ACC112 (cell line): ENCODE measurements around the gene FAM32A.

Experiments
- H2AFZ ChIP-seq: fragments of 200-600 bp; sonication (generic); one replicate; pipeline ENCODE4 v1.6.0; 2017; ENCODE audit warnings: antibody characterized with exemption, low read length; ENCODE audit not compliant: unreplicated experiment
- H3K27ac ChIP-seq: fragments of 200-600 bp; sonication (generic); 2 replicates; pipeline ENCODE4 v1.5.1; 2014; ENCODE audit warnings: low read depth, mild to moderate bottlenecking, antibody characterized with exemption, low read length, moderate library complexity
- H3K27me3 ChIP-seq: fragments of 200-600 bp; sonication (generic); 2 replicates; pipeline ENCODE4 v1.6.1; 2014; ENCODE audit warnings: mild to moderate bottlenecking, antibody characterized with exemption, low read length, moderate library complexity, mixed read lengths; ENCODE audit not compliant: insufficient read depth
- H3K36me3 ChIP-seq: fragments of 200-600 bp; sonication (generic); 2 replicates; pipeline ENCODE4 v1.6.1; 2016; ENCODE audit warnings: mild to moderate bottlenecking, antibody characterized with exemption, low read length, moderate library complexity, mixed read lengths; ENCODE audit not compliant: insufficient read depth
- H3K4me1 ChIP-seq: fragments of 200-600 bp; sonication (generic); one replicate; pipeline ENCODE4 v1.6.1; 2016; ENCODE audit warnings: low read length, mixed read lengths; ENCODE audit not compliant: insufficient read depth, unreplicated experiment, control insufficient read depth
- H3K4me3 ChIP-seq: fragments of 200-600 bp; sonication (generic); 2 replicates; pipeline ENCODE4 v1.5.1; 2014; ENCODE audit warnings: mild to moderate bottlenecking, low read depth, low read length
- H3K79me2 ChIP-seq: fragments of 200-600 bp; sonication (generic); one replicate; pipeline ENCODE4 v1.6.0; 2016; ENCODE audit warnings: low read length; ENCODE audit not compliant: control insufficient read depth, unreplicated experiment, insufficient read depth

Gene FAM32A

DNA sequence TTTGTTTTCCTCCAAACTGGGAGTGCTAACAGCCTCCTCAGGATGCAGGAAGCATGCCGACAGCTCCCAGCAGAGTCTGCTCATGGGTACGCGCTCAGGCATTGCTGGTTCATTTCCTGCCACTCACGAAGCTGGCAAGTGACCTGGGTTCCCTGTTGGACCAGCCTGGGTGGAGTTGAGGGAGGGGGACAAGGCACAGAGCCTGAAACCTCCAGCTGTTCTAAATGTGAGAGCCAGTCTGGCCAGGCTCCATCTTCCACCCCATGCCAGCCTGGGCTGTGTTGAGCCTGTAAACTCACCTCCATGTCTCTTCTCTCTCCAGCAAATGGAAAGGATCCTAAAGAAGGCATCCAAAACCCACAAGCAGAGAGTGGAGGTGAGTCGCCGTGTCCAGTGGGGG is 5.0 kb downstream of the FAM32A start:
- Histone ChIP-seq H3K4me1 (no peaks in the 10 kb centered on the region), H3K27me3 (no peaks in the 10 kb centered on the region), H3K27ac (no peak overlapping the region), H2AFZ (no peak overlapping the region), H3K36me3 (0 out of 2 replicates have a peak, but pooled peaks cover 5% of the 10 kb centered on the region), H3K79me2 (peaks cover 26% of the 10 kb centered on the region), H3K4me3 (no peak overlapping the region)

DNA sequence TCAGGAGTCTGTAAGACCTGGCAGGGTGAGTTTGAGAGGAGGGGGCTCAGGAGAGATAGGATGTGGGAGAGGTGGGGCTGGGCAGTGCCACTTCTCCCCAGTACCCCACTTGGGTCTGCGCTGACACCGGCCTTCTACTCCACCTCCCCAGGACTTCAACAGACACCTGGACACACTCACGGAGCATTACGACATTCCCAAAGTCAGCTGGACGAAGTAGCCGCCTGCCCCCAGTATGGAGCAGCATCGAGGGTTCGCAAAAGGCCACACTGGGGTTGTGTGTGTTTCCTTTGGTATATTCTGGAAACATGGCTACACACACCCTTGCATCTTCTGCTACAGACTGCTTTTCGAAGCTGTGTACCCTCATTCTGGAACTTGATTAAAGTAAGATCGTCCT is 5.5 kb downstream of the FAM32A start:
- H3K36me3 ChIP-seq, result 0 out of 2 replicates have a peak, but pooled peaks cover 5% of the 10 kb centered on the region
- H3K4me1 ChIP-seq, result peaks cover under 1% of the 10 kb centered on the region
- peaks cover 21% of the 10 kb centered on the region for H3K79me2 ChIP-seq
- no peak overlapping the region for H3K27ac ChIP-seq
- no peak overlapping the region for H2AFZ ChIP-seq
- H3K27me3 ChIP-seq, result no peaks in the 10 kb centered on the region
- no peak overlapping the region for H3K4me3 ChIP-seq

DNA sequence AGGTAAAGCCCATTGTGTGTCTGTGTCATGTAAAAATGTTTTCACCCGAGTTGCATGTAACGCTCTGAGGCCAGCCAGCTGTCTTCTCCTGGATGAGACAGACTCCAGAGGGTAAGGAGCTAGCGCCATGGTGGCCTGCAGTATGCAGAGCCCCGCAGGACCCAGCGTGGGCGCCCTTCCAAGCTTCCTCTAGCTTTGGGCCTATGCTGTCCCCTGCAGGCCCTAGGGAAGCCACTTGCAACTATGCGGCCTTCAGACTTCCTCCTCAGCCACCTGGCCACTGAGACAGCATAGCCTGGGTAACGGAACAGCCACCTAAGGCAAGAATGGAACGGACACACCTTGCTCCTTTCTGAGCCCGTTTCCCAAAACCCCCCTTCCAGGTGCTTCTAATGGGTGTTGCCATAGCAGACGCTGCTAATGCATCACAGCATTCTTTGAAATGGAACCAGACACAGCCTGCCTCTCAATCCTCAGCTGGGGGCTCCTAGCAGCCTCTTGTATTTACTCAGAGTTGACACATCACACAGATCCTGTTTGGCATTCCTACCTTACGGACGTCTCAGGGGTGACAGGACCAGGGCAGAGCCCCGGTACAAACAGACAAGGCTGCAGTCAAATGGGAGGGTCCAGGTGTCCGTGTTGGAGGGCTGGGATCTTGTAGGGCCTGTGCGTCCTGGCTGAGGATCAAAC is 6.2 kb downstream of the FAM32A start:
- no peak overlapping the region for H2AFZ ChIP-seq
- 0 out of 2 replicates have a peak, but pooled peaks cover 5% of the 10 kb centered on the region for H3K36me3 ChIP-seq
- H3K79me2 ChIP-seq, result peaks cover 15% of the 10 kb centered on the region
- H3K27me3 ChIP-seq, result no peaks in the 10 kb centered on the region
- no peak overlapping the region for H3K4me3 ChIP-seq
- H3K4me1 ChIP-seq, result peaks cover 7% of the 10 kb centered on the region
- no peak overlapping the region for H3K27ac ChIP-seq

DNA sequence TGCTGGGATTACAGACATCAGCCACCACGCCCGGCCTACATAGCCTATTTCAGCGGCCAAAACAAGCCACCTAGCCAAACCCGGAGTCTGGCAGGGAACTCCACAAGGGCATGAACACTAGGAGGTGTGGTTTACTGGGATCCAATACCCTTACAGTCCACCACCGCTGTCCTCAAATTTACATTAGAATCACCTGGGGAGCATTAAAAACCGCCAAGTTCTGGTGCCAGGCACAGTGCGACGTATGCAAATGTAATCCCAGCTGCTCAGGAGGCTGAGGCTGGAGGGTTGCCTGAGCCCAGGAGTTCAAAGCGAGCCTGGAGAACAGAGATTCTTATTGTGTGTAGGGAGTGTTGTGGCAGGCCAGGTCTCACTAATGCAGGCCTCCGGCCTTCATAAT is 8.3 kb downstream of the FAM32A start:
- no peak overlapping the region for H3K27ac ChIP-seq
- H3K4me3 ChIP-seq, result no peak overlapping the region
- peaks cover 12% of the 10 kb centered on the region for H3K4me1 ChIP-seq
- H3K79me2 ChIP-seq, result peaks cover 9% of the 10 kb centered on the region
- no peaks in the 10 kb centered on the region for H3K36me3 ChIP-seq
- H3K27me3 ChIP-seq, result no peaks in the 10 kb centered on the region
- no peak overlapping the region for H2AFZ ChIP-seq

DNA sequence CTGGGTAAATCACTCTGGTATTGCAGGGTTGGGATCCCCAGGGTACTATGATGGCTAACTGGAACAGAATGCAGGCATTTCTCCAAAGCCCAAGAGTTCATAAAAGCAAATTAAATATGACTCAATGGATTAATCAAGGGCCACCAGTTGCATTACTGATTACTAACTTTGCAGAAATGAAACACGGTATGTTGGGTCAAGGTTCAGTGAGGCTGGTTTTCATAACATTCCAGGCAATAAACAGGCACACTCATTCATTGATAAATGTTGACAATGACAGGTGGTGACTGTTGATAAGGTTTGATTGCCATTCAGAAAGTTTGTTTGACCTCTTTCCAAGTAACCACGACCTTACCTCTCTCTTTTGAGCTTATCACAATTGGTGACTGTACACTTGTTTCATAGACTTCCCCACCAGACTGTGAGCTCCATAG is 12.0 kb downstream of the FAM32A start:
- Histone ChIP-seq H3K27me3 (no peaks in the 10 kb centered on the region), H3K4me1 (peaks cover 24% of the 10 kb centered on the region), H3K79me2 (peaks cover 41% of the 10 kb centered on the region), H3K4me3 (peak overlapping the region; percentile 91), H3K36me3 (no peaks in the 10 kb centered on the region), H2AFZ (no peak overlapping the region), H3K27ac (peak overlapping the region; percentile 95)

DNA sequence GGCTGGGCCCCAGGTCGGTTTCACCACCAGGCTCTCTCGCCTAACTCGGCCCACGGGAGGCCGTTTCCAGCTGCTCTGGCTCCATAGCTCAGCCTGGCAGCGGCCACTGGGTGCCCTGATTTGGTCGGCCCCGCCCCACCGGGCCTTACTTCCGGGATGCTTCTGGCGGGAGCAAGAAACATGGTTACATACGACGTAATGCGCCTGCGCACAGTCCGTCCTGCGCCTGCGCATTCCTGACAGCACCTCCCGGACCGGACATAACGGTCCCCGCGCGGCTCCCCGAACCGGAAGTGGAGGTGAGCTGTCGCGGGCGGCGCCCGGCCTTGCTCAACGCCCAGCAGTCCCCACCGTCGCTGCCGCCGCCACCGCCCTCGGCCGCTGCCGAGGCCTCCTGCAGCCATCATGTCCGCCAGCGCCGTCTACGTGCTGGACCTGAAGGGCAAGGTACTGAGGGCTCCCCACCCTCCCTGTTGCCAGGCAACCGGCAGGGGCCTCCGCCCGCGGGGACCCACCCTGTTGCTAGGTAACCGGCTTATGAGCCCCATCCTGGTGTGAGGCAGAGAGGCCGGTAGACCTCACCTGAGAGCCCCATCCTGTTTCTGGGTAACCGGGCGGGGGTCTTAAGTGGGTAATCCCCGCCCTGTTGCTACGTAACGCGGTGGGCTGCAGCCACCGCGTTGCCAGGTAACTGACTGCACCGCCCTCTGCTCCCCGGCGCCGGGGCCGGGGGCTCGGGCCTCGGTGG is 12.6 kb downstream of the FAM32A start, which contains the start of gene AP1M1:
Gene AP1M1 (plus strand): TSS at position 290 of the 748 bp plus-strand sequence. CDS start 116 bp downstream, at position 406.
- Histone ChIP-seq H2AFZ (peak within 1 kb of the TSS; percentile 6), H3K27ac (peak within 1 kb of the TSS; percentile 95), H3K4me3 (peak within 1 kb of the TSS; percentile 91), H3K79me2 (peaks cover 47% of the 10 kb centered on the region), H3K4me1 (peaks cover 24% of the 10 kb centered on the region), H3K27me3 (no peaks in the 10 kb centered on the region), H3K36me3 (no peaks in the 10 kb centered on the region)

DNA sequence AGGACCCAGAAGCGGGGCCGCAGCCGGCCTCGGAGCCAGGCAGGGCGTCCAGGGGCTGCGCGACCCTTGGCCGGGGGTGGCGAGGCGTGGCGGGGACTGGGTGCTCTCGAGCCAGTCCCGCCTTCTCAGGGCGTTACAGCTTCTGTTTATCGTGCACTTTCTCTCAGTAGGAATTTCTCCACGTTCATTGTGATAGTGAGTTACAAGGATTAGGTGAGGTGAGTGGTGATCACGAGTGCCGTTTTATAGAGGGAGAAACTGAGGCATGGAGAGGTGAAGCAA is 13.1 kb downstream of the FAM32A start:
- H2AFZ ChIP-seq, result peak overlapping the region; percentile 6
- no peaks in the 10 kb centered on the region for H3K36me3 ChIP-seq
- H3K4me1 ChIP-seq, result peaks cover 24% of the 10 kb centered on the region
- peak overlapping the region; percentile 91 for H3K4me3 ChIP-seq
- peak overlapping the region; percentile 95 for H3K27ac ChIP-seq
- H3K79me2 ChIP-seq, result peaks cover 50% of the 10 kb centered on the region
- H3K27me3 ChIP-seq, result no peaks in the 10 kb centered on the region

DNA sequence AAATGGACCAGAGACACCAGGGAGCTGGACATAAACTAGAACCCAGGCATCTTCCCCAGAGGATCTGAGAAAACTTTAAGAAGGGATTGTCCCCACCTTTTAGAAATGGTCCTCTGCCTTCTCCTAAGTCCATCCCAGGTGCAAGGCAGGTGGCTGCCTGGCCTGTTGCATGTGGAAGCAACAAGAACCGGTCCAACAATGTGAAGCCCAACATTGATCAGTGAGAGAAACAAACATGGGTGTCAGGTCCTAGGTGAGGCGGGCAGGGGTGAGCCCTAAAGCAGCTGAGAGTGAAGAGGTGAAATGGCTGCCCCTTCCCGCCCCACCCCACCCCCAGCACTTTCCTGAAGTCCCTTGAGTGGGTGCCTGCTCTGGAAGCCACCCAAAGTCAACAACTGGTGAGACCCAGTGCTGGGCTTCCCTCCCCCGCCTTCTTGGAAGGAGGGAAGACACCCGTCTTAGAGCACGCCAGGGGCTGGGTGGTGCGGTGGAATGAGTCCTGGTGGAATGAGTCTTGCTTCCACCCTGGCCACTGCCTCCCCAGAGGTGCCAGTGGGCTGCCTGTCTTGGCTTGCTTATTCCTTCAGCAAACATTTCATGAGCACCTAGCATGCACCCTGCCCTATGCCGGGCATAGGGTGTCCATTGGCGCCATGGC is 14.2 kb downstream of the FAM32A start:
- no peaks in the 10 kb centered on the region for H3K27me3 ChIP-seq
- H3K36me3 ChIP-seq, result no peaks in the 10 kb centered on the region
- peak overlapping the region; percentile 91 for H3K4me3 ChIP-seq
- peaks cover 24% of the 10 kb centered on the region for H3K4me1 ChIP-seq
- H3K79me2 ChIP-seq, result peaks cover 50% of the 10 kb centered on the region
- no peak overlapping the region for H2AFZ ChIP-seq
- no peak overlapping the region for H3K27ac ChIP-seq

DNA sequence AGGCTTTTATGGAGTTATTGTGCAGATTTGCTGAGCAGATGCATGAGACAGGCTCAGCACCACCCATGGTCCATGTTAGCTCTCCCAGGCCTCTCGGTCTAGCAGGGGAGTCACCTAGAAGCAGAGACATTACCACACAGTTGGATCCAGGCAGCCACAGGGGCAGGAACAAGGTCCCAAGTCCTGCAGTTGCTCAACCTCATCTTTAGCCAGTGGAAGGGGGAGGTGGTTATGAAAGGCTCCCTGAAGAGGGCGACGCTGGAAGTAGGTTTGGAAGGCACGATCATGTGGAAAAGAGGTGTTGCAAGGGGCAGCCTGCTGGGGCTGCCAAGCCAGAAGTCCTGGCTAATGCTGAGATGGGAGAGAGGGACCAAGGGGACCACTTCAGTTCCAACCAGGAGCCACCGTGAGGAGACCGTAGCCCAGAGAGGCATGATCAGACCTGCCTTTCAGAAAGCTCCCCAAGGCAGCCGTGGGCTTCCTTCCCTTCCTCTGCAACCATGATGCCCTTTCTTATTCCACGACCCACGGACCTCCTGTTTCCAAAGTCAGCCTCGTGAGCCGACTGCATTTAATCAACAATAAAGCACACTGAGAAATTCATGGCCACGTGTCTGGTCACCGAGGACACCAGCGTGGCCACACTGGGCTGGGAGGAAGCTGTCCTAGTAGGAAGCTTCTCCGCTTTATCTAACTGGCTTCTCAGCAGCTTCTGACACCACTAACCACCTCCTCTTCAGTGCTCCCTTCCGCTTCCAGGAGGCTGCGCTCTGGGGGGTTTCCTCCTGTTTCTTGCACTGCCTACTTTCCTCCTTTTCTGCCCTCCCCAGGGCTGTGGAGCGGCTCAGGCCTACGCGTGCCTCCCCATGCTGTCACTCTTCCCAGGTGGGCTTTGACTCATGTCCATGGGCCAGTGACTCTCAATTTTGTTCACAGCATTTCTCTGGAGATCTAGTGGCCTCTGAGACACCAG is 15.1 kb downstream of the FAM32A start:
- Histone ChIP-seq H3K27ac (no peak overlapping the region), H3K36me3 (no peaks in the 10 kb centered on the region), H3K4me3 (peak overlapping the region; percentile 44), H3K4me1 (peaks cover 24% of the 10 kb centered on the region), H3K79me2 (peaks cover 50% of the 10 kb centered on the region), H3K27me3 (no peaks in the 10 kb centered on the region), H2AFZ (no peak overlapping the region)

DNA sequence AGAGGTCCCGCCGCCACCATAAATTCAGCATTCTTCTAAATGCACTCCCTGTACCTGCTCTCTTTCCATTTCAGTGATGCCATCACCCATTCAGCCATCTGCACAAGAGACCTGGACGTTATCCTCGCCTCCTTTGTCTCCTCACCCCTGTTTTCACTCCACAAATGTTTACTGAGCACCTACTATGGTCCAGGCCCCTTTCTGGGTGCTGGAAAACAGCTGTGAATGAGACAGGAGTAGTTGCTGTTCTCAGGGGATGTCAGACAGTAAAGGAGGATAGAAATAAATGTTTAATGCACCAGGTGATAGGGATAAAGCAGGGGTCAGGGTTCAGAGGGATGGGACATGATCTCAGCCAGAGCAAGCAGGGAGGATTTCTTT is 15.8 kb downstream of the FAM32A start:
- H3K27me3 ChIP-seq, result no peaks in the 10 kb centered on the region
- no peaks in the 10 kb centered on the region for H3K36me3 ChIP-seq
- no peak overlapping the region for H2AFZ ChIP-seq
- H3K79me2 ChIP-seq, result peaks cover 50% of the 10 kb centered on the region
- H3K4me3 ChIP-seq, result no peak overlapping the region
- H3K4me1 ChIP-seq, result peaks cover 21% of the 10 kb centered on the region
- no peak overlapping the region for H3K27ac ChIP-seq
